K562 (cell line): ENCODE data around the gene UGT1A10. TPM values are rescaled to one million over a fixed set of nuclear protein-coding genes. Genes with fewer than 3 reads are reported as not detected.

ENCODE experiments used
- ATAC-seq: fragments of 200-7000 bp; cut with Tn5 transposase; 3 replicates; pipeline ENCODE4 v1.9.1; 2020; ENCODE audit warnings: moderate library complexity
- BruUV-seq: library from RNA; stranded (reverse); fragments of 400-500 nt; replicated peaks from 2 replicates; lab custom pipeline; 2021; lab: Mats Ljungman, UMichigan
- CTCF ChIA-PET: fragments of 300-600 bp; formaldehyde crosslinking; extraction: SDS; loops from one replicate; lab custom pipeline; 2021; ENCODE audit warnings: low intra/inter-chr PET ratio; lab: Yijun Ruan, JAX
- POLR2A ChIA-PET: fragments of 300-600, 350-650 bp; sonication (Branson Sonifier 250); formaldehyde crosslinking; extraction: SDS; loops from one replicate; lab custom pipeline; 2021; ENCODE audit warnings: antibody characterized with exemption, inconsistent platforms; lab: Yijun Ruan, JAX
- DNase-seq, 4 experiments: peaks; one replicate each; pipeline versions ENCODE4 v3.0.0 to v3.0.0-alpha.2; 2011 to 2018; ENCODE audit warnings: low spot score in 3 of 4, mixed read lengths in 3 of 4; ENCODE audit errors: extremely low read depth in 1 of 4
- FAIRE-seq: peaks from 2 replicates; lab custom pipeline; 2011; peaks lifted over from hg19 to GRCh38; lab: Jason Lieb, UNC
- H2AFZ ChIP-seq: 2 replicates; pipeline ENCODE4 v1.6.0; 2011; ENCODE audit warnings: low read depth, low read length, control low read depth, inconsistent platforms
- H3K27ac ChIP-seq: fragments of 200-600 bp; 3 replicates; pipeline ENCODE4 v1.8.0; 2011; ENCODE audit warnings: low read depth, mild to moderate bottlenecking, control low read depth, inconsistent platforms, low read length, moderate library complexity, mixed read lengths; ENCODE audit errors: extremely low read depth
- H3K27me3 ChIP-seq, 2 experiments: fragments of 300-600 bp in 1 of 2; 2 replicates in 1 of 2; 3 replicates in 1 of 2; pipeline versions ENCODE4 v1.6.0 to v1.8.0; 2011; ENCODE audit warnings: inconsistent platforms in 2 of 2, low read length in 2 of 2, mild to moderate bottlenecking in 1 of 2, mixed read lengths in 1 of 2, moderate library complexity in 1 of 2; ENCODE audit not compliant: control insufficient read depth in 2 of 2, insufficient read depth in 2 of 2
- H3K36me3 ChIP-seq: fragments of 300-600 bp; 3 replicates; pipeline ENCODE4 v1.8.0; 2011; ENCODE audit warnings: mild to moderate bottlenecking, low read length, inconsistent platforms; ENCODE audit not compliant: control insufficient read depth, insufficient read depth
- H3K4me1 ChIP-seq, 2 experiments: fragments of 200-600 bp in 1 of 2; replicated peaks in 1 of 2; 2 replicates in 1 of 2; 3 replicates in 1 of 2; pipeline versions ENCODE4 v1.5.1 to v1.8.0; 2011; ENCODE audit warnings: inconsistent platforms in 2 of 2, low read length in 2 of 2, mild to moderate bottlenecking in 1 of 2, mixed read lengths in 1 of 2, moderate library complexity in 1 of 2; ENCODE audit not compliant: control insufficient read depth in 2 of 2, insufficient read depth in 2 of 2
- H3K4me2 ChIP-seq: 2 replicates; pipeline ENCODE4 v1.6.1; 2011; ENCODE audit warnings: low read length, control low read depth, inconsistent platforms, mixed read lengths; ENCODE audit not compliant: insufficient read depth
- H3K4me3 ChIP-seq: fragments of 200-600 bp; sonication (generic), shearing (Covaris generic); 2 replicates; pipeline ENCODE4 v1.5.1; 2016; ENCODE audit warnings: control low read depth, inconsistent platforms
- H3K79me2 ChIP-seq: fragments of 200-600 bp; 3 replicates; pipeline ENCODE4 v1.8.0; 2011; ENCODE audit warnings: low read length, inconsistent platforms; ENCODE audit not compliant: control insufficient read depth, insufficient read depth
- H3K9ac ChIP-seq, 2 experiments: 2 replicates each; pipeline versions ENCODE4 v1.6.0 to v1.6.1; 2011; ENCODE audit warnings: low read depth in 2 of 2, low read length in 2 of 2, control low read depth in 1 of 2, inconsistent platforms in 1 of 2, mild to moderate bottlenecking in 1 of 2, mixed read lengths in 1 of 2; ENCODE audit not compliant: insufficient read depth in 1 of 2
- H3K9me1 ChIP-seq: one replicate; pipeline ENCODE4 v1.6.0; 2011; ENCODE audit warnings: inconsistent platforms, mild to moderate bottlenecking, low read length, moderate library complexity; ENCODE audit not compliant: control insufficient read depth, insufficient read depth
- H3K9me3 ChIP-seq: replicated peaks from 2 replicates; pipeline ENCODE4 v1.5.1; 2011; ENCODE audit warnings: low read depth, low read length, inconsistent platforms; ENCODE audit not compliant: control insufficient read depth, insufficient read depth
- H4K20me1 ChIP-seq: replicated peaks from 2 replicates; pipeline ENCODE4 v1.6.1; 2011; ENCODE audit warnings: low read length, inconsistent platforms, mixed read lengths; ENCODE audit not compliant: control insufficient read depth, insufficient read depth
- E2F3 ChIP-seq: fragments of 250-450 bp; sonication (Bioruptor Pico); IDR thresholded peaks from 2 replicates; pipeline ENCODE4 v1.4.0; 2020; ENCODE audit warnings: mild to moderate bottlenecking
- PCBP1 ChIP-seq: fragments of 200-400 bp; formaldehyde crosslinking; IDR thresholded peaks from 2 replicates; pipeline ENCODE4 v1.6.1; 2018; ENCODE audit warnings: mild to moderate bottlenecking, low read depth, low read length; ENCODE audit not compliant: poor library complexity, severe bottlenecking
- ZNF445 ChIP-seq: fragments of 250-450 bp; sonication (Bioruptor Pico); IDR thresholded peaks from 2 replicates; pipeline ENCODE4 v1.4.0; 2020; ENCODE audit warnings: low read depth, mild to moderate bottlenecking, moderate library complexity
- ZNF561 ChIP-seq: fragments of 450-650 bp; formaldehyde crosslinking; conservative IDR thresholded peaks from 2 replicates; pipeline ENCODE4 v1.4.0; 2020; ENCODE audit warnings: mild to moderate bottlenecking, moderate library complexity
- WGBS: fragments of 100-300 bp; shearing (Covaris generic); methylation state at CpG from one replicate; pipeline ENCODE4 v1.1.6; 2016; ENCODE audit warnings: low coverage, mixed read lengths; ENCODE audit not compliant: insufficient coverage; ENCODE audit errors: missing lambda C conversion rate; 5-methylcytosine and 5-hydroxymethylcytosine counted together
- in situ Hi-C: fragments of 300-500 bp; cut with MboI; formaldehyde crosslinking; loops from 4 replicates; pipeline ENCODE4 v1.15.0; 2018; ENCODE audit warnings: inconsistent platforms, mixed read lengths
- intact Hi-C: fragments of 100-400 bp; cut with micrococcal nuclease; formaldehyde crosslinking; loops from 2 replicates; pipeline ENCODE4 v1.14.2; 2022
- polyA plus RNA-seq, 8 experiments: library from polyadenylated mRNA; depleted of rRNA in 4 of 8; stranded (reverse) in 5 of 8; unstranded in 3 of 8; fragments of >200 nt; fragmentation: Nextera tagmentation in 2 of 8; fragmentation: Illumina TruSeq in 1 of 8; extraction: Ambion mirVana in 2 of 8; extraction: Trizol in 1 of 8; gene quantifications; 2 replicates each; pipeline versions ENCODE4 v1.2.1 to v1.2.3, GENCODE V29; 2011 to 2014; ENCODE audit warnings: inconsistent platforms in 1 of 8, missing spikeins in 1 of 8
- total RNA-seq, 7 experiments: library from RNA; depleted of rRNA in 6 of 7; stranded (reverse); fragments of >200 nt in 6 of 7; fragmentation: Illumina TruSeq in 2 of 7; extraction: Trizol in 2 of 7; gene quantifications; 2 replicates each; pipeline versions ENCODE4 v1.2.1 to v1.2.3, GENCODE V29; 2011 to 2021; ENCODE audit warnings: low replicate concordance in 1 of 7
- TF ChIP-seq, protein P1 (sequence below), 2 experiments: fragments of 200-800 bp in 1 of 2; sonication (Bioruptor generic) in 1 of 2; sonication (generic) in 1 of 2; formaldehyde crosslinking in 1 of 2; IDR thresholded peaks in 1 of 2; conservative IDR thresholded peaks in 1 of 2; 2 replicates each; pipeline versions ENCODE4 v1.5.0 to v1.6.1; 2016 to 2020; ENCODE audit warnings: missing compliant biosample characterization in 1 of 2, missing genetic modification characterization in 1 of 2, missing genetic modification reagents in 1 of 2
- TF ChIP-seq, protein P2 (sequence below), 2 experiments: fragments of 450-650 bp; IDR thresholded peaks; 2 replicates each; pipeline ENCODE4 v1.6.1; 2016; ENCODE audit warnings: mild to moderate bottlenecking in 2 of 2, borderline replicate concordance in 1 of 2, low read depth in 1 of 2, moderate library complexity in 1 of 2
- TF ChIP-seq, protein P3 (sequence below): fragments of 250-450 bp; sonication (Bioruptor Pico); IDR thresholded peaks from 2 replicates; pipeline ENCODE4 v1.8.0; 2021; ENCODE audit warnings: moderate library complexity, mild to moderate bottlenecking, inconsistent platforms
- TF ChIP-seq, protein P4 (sequence below): fragments of 250-450 bp; sonication (Bioruptor Pico); IDR thresholded peaks from 2 replicates; pipeline ENCODE4 v1.8.0; 2021; ENCODE audit warnings: mild to moderate bottlenecking, moderate library complexity

The UGT1A10 gene
- total and polyA plus RNA-seq, 9 of the 15 experiments (the other 6 are each of a cell fraction or from before 2014, with no cell fraction given) = not detected

DNA sequence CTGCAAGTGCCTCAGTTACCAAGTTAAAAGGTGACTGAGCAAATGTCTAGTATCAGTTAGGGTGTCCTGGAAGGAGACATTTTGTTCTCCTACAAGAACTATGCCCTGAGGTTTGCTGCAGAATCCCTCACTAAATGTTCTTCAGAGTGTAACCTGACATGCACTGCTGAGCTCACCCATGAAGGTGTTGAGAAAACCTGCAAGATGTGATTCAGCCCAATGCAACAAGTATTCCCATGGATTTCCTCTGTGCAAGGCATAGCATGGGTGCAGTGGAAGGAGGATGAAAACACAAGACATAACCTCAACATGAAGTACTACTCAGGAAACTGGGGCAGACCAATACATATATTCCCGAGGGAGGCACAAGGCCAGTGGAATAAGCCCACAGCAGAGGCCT, 34.2 kb upstream of the UGT1A10 start:
- ATAC-seq (no peak), DNase-seq (no peak), FAIRE-seq (no peak)
- H3K9me1 ChIP-seq = no peaks in the 10 kb centered on the region
- no TSS peak for BruUV-seq
- in situ Hi-C loops = no loop called here
- no peaks in the 10 kb centered on the region for H3K4me1 ChIP-seq
- no peak overlapping the region for H3K9ac ChIP-seq
- no peak overlapping the region for H2AFZ ChIP-seq
- H3K4me3 ChIP-seq = no peak overlapping the region
- no peaks in the 10 kb centered on the region for H3K27me3 ChIP-seq
- H4K20me1 ChIP-seq = no peaks in the 10 kb centered on the region
- intact Hi-C loops = no loop called here
- H3K27ac ChIP-seq = no peak overlapping the region
- POLR2A ChIA-PET = interaction anchor here (0.6 kb wide), 1 partner anchor 633 kb away, joined by 4 read pairs; no protein-coding TSS in a partner anchor
- H3K36me3 ChIP-seq = no peaks in the 10 kb centered on the region
- WGBS = 0% methylated on average over 1 of the region's 1 CpG
- CTCF ChIA-PET = no interaction called here
- H3K9me3 ChIP-seq = no peaks in the 10 kb centered on the region
- no peak overlapping the region for H3K4me2 ChIP-seq
- H3K79me2 ChIP-seq = no peaks in the 10 kb centered on the region
- TF ChIP-seq, protein P1, sequence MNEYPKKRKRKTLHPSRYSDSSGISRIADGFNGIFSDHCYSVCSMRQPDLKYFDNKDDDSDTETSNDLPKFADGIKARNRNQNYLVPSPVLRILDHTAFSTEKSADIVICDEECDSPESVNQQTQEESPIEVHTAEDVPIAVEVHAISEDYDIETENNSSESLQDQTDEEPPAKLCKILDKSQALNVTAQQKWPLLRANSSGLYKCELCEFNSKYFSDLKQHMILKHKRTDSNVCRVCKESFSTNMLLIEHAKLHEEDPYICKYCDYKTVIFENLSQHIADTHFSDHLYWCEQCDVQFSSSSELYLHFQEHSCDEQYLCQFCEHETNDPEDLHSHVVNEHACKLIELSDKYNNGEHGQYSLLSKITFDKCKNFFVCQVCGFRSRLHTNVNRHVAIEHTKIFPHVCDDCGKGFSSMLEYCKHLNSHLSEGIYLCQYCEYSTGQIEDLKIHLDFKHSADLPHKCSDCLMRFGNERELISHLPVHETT (CRISPR knock-in tag; conservative IDR thresholded peaks at IDR 0.05 in 1 of 2, IDR thresholded peaks at IDR 0.05 in 1 of 2) = no peak
- TF ChIP-seq, protein P2, sequence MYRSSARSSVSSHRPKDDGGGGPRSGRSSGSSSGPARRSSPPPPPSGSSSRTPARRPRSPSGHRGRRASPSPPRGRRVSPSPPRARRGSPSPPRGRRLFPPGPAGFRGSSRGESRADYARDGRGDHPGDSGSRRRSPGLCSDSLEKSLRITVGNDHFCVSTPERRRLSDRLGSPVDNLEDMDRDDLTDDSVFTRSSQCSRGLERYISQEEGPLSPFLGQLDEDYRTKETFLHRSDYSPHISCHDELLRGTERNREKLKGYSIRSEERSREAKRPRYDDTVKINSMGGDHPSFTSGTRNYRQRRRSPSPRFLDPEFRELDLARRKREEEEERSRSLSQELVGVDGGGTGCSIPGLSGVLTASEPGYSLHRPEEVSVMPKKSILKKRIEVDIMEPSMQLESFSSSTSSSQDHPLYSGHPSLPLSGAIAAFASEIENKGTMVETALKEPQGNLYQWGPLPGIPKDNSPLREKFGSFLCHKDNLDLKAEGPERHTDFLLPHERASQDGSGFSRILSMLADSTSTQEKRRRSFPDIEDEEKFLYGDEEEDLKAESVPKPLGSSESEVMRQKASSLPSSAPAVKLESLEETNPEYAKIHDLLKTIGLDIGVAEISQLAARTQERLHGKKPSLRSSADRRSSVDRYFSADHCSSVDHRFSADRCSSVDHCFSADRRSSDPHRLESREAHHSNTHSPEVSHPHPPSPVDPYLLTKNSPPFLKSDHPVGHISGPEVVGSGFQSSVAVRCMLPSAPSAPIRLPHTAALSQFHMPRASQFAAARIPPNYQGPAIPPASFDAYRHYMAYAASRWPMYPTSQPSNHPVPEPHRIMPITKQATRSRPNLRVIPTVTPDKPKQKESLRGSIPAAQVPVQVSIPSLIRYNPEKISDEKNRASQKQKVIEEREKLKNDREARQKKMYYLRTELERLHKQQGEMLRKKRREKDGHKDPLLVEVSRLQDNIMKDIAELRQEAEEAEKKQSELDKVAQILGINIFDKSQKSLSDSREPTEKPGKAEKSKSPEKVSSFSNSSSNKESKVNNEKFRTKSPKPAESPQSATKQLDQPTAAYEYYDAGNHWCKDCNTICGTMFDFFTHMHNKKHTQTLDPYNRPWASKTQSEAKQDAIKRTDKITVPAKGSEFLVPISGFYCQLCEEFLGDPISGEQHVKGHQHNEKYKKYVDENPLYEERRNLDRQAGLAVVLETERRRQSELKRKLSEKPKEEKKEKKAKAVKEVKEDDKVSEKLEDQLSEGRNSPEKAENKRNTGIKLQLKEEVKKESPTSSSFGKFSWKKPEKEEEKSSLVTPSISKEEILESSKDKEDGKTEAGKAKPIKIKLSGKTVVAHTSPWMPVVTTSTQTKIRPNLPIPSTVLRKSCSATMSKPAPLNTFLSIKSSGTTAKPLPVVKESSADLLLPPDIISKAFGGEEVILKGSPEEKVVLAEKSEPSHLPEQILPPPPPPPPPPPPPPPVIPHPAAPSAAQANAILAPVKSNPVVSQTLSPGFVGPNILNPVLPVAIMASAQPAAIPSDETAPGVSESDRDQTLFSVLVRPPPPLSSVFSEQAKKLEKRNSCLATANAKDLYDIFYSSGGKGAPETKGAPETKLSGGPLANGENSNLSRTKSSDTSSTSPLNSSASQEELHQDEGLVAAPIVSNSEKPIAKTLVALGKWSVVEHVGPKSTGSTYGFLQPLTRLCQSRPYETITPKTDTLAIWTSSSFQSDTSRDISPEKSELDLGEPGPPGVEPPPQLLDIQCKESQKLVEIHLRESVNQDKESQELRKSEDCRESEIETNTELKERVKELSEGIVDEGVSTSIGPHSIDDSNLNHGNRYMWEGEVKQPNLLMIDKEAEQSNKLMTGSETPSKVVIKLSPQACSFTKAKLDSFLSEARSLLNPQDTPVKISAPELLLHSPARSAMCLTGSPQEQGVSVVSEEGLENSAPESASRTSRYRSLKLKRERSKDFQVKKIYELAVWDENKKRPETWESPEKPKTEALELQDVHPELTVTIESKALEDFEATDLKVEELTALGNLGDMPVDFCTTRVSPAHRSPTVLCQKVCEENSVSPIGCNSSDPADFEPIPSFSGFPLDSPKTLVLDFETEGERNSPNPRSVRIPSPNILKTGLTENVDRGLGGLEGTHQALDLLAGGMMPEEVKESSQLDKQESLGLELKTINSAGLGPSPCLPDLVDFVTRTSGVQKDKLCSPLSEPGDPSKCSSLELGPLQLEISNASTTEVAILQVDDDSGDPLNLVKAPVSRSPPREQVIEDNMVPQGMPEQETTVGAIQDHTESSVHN (IDR thresholded peaks at IDR 0.05; ENCODE audit: borderline replicate concordance in 1 of 2, low read depth in 1 of 2) = no peak
- TF ChIP-seq, protein P3, sequence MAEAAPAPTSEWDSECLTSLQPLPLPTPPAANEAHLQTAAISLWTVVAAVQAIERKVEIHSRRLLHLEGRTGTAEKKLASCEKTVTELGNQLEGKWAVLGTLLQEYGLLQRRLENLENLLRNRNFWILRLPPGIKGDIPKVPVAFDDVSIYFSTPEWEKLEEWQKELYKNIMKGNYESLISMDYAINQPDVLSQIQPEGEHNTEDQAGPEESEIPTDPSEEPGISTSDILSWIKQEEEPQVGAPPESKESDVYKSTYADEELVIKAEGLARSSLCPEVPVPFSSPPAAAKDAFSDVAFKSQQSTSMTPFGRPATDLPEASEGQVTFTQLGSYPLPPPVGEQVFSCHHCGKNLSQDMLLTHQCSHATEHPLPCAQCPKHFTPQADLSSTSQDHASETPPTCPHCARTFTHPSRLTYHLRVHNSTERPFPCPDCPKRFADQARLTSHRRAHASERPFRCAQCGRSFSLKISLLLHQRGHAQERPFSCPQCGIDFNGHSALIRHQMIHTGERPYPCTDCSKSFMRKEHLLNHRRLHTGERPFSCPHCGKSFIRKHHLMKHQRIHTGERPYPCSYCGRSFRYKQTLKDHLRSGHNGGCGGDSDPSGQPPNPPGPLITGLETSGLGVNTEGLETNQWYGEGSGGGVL (CRISPR knock-in tag) = no peak
- TF ChIP-seq, protein P4, sequence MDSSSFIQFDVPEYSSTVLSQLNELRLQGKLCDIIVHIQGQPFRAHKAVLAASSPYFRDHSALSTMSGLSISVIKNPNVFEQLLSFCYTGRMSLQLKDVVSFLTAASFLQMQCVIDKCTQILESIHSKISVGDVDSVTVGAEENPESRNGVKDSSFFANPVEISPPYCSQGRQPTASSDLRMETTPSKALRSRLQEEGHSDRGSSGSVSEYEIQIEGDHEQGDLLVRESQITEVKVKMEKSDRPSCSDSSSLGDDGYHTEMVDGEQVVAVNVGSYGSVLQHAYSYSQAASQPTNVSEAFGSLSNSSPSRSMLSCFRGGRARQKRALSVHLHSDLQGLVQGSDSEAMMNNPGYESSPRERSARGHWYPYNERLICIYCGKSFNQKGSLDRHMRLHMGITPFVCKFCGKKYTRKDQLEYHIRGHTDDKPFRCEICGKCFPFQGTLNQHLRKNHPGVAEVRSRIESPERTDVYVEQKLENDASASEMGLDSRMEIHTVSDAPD (CRISPR knock-in tag) = no peak
- no peak for TF ChIP-seq PCBP1
- TF ChIP-seq ZNF445 (CRISPR knock-in tag) = no peak
- no peak for TF ChIP-seq ZNF561 (CRISPR knock-in tag)
- TF ChIP-seq E2F3 (CRISPR knock-in tag) = no peak
